Measurements from ENCODE around the gene UNC79.

UNC79 gene

GRCh38 chr14:93548102-93548843 lies 117.5 kb downstream of the UNC79 start:
- Histone ChIP-seq H3K4me1 (ENCODE audit: control insufficient read depth in 1 of 2, insufficient read depth in 2 of 2, low read length in 2 of 2) (no peaks in the 10 kb centered on the region), H3K9me3 (ENCODE audit: control insufficient read depth in 1 of 2, low read length in 2 of 2) (no peaks in the 10 kb centered on the region), H3K4me3 (ENCODE audit: low read depth in 1 of 2, low read length in 2 of 2) (no peak overlapping the region), H3K27ac (ENCODE audit: low read length) (no peak overlapping the region), H3K27me3 (ENCODE audit: low read depth, low read length) (no peaks in the 10 kb centered on the region), H3K36me3 (ENCODE audit: control insufficient read depth in 1 of 2, insufficient read depth in 2 of 2, low read length in 2 of 2) (no peaks in the 10 kb centered on the region)

GRCh38 chr14:93549595-93549994 lies 118.9 kb downstream of the UNC79 start:
- Histone ChIP-seq H3K27me3 (ENCODE audit: low read depth, low read length) (no peaks in the 10 kb centered on the region), H3K27ac (ENCODE audit: low read length) (no peak overlapping the region), H3K36me3 (ENCODE audit: control insufficient read depth in 1 of 2, insufficient read depth in 2 of 2, low read length in 2 of 2) (no peaks in the 10 kb centered on the region), H3K4me3 (ENCODE audit: low read depth in 1 of 2, low read length in 2 of 2) (no peak overlapping the region), H3K9me3 (ENCODE audit: control insufficient read depth in 1 of 2, low read length in 2 of 2) (no peaks in the 10 kb centered on the region), H3K4me1 (ENCODE audit: control insufficient read depth in 1 of 2, insufficient read depth in 2 of 2, low read length in 2 of 2) (no peaks in the 10 kb centered on the region)

GRCh38 chr14:93564918-93565317 lies 134.2 kb downstream of the UNC79 start:
- H3K27ac ChIP-seq (ENCODE audit: low read length): no peak overlapping the region
- H3K27me3 ChIP-seq (ENCODE audit: low read depth, low read length): no peaks in the 10 kb centered on the region
- H3K4me1 ChIP-seq (ENCODE audit: control insufficient read depth in 1 of 2, insufficient read depth in 2 of 2, low read length in 2 of 2): no peaks in the 10 kb centered on the region
- H3K9me3 ChIP-seq (ENCODE audit: control insufficient read depth in 1 of 2, low read length in 2 of 2): no peaks in the 10 kb centered on the region
- no peak overlapping the region for H3K4me3 ChIP-seq (ENCODE audit: low read depth in 1 of 2, low read length in 2 of 2)
- H3K36me3 ChIP-seq (ENCODE audit: control insufficient read depth in 1 of 2, insufficient read depth in 2 of 2, low read length in 2 of 2): no peaks in the 10 kb centered on the region

GRCh38 chr14:93566065-93566693 lies 135.4 kb downstream of the UNC79 start:
- no peak overlapping the region for H3K27ac ChIP-seq (ENCODE audit: low read length)
- no peaks in the 10 kb centered on the region for H3K36me3 ChIP-seq (ENCODE audit: control insufficient read depth in 1 of 2, insufficient read depth in 2 of 2, low read length in 2 of 2)
- H3K27me3 ChIP-seq (ENCODE audit: low read depth, low read length): no peaks in the 10 kb centered on the region
- no peak overlapping the region for H3K4me3 ChIP-seq (ENCODE audit: low read depth in 1 of 2, low read length in 2 of 2)
- no peaks in the 10 kb centered on the region for H3K4me1 ChIP-seq (ENCODE audit: control insufficient read depth in 1 of 2, insufficient read depth in 2 of 2, low read length in 2 of 2)
- no peaks in the 10 kb centered on the region for H3K9me3 ChIP-seq (ENCODE audit: control insufficient read depth in 1 of 2, low read length in 2 of 2)

GRCh38 chr14:93571275-93571674 lies 140.5 kb downstream of the UNC79 start:
- H3K4me1 ChIP-seq (ENCODE audit: control insufficient read depth in 1 of 2, insufficient read depth in 2 of 2, low read length in 2 of 2): no peaks in the 10 kb centered on the region
- H3K27ac ChIP-seq (ENCODE audit: low read length): no peak overlapping the region
- H3K27me3 ChIP-seq (ENCODE audit: low read depth, low read length): no peaks in the 10 kb centered on the region
- H3K4me3 ChIP-seq (ENCODE audit: low read depth in 1 of 2, low read length in 2 of 2): no peak overlapping the region
- no peaks in the 10 kb centered on the region for H3K9me3 ChIP-seq (ENCODE audit: control insufficient read depth in 1 of 2, low read length in 2 of 2)
- H3K36me3 ChIP-seq (ENCODE audit: control insufficient read depth in 1 of 2, insufficient read depth in 2 of 2, low read length in 2 of 2): no peaks in the 10 kb centered on the region

GRCh38 chr14:93579178-93579577 lies 148.4 kb downstream of the UNC79 start:
- H3K27me3 ChIP-seq (ENCODE audit: low read depth, low read length): no peaks in the 10 kb centered on the region
- H3K9me3 ChIP-seq (ENCODE audit: control insufficient read depth in 1 of 2, low read length in 2 of 2): no peaks in the 10 kb centered on the region
- no peak overlapping the region for H3K27ac ChIP-seq (ENCODE audit: low read length)
- H3K36me3 ChIP-seq (ENCODE audit: control insufficient read depth in 1 of 2, insufficient read depth in 2 of 2, low read length in 2 of 2): no peaks in the 10 kb centered on the region
- no peak overlapping the region for H3K4me3 ChIP-seq (ENCODE audit: low read depth in 1 of 2, low read length in 2 of 2)
- H3K4me1 ChIP-seq (ENCODE audit: control insufficient read depth in 1 of 2, insufficient read depth in 2 of 2, low read length in 2 of 2): no peaks in the 10 kb centered on the region

- Histone ChIP-seq H3K9me3 (ENCODE audit: control insufficient read depth in 1 of 2, low read length in 2 of 2) (no peaks in the 10 kb centered on the region), H3K4me1 (ENCODE audit: control insufficient read depth in 1 of 2, insufficient read depth in 2 of 2, low read length in 2 of 2) (no peaks in the 10 kb centered on the region), H3K36me3 (ENCODE audit: control insufficient read depth in 1 of 2, insufficient read depth in 2 of 2, low read length in 2 of 2) (no peaks in the 10 kb centered on the region), H3K27ac (ENCODE audit: low read length) (no peak overlapping the region), H3K27me3 (ENCODE audit: low read depth, low read length) (no peaks in the 10 kb centered on the region), H3K4me3 (ENCODE audit: low read depth in 1 of 2, low read length in 2 of 2) (no peak overlapping the region)
Observed at GRCh38 chr14:93582516-93582915, 151.8 kb downstream of the UNC79 start.

- Histone ChIP-seq H3K36me3 (ENCODE audit: control insufficient read depth in 1 of 2, insufficient read depth in 2 of 2, low read length in 2 of 2) (no peaks in the 10 kb centered on the region), H3K4me1 (ENCODE audit: control insufficient read depth in 1 of 2, insufficient read depth in 2 of 2, low read length in 2 of 2) (no peaks in the 10 kb centered on the region), H3K27ac (ENCODE audit: low read length) (no peak overlapping the region), H3K4me3 (ENCODE audit: low read depth in 1 of 2, low read length in 2 of 2) (no peak overlapping the region), H3K27me3 (ENCODE audit: low read depth, low read length) (no peaks in the 10 kb centered on the region), H3K9me3 (ENCODE audit: control insufficient read depth in 1 of 2, low read length in 2 of 2) (no peaks in the 10 kb centered on the region)
Observed at GRCh38 chr14:93587330-93587729, 156.6 kb downstream of the UNC79 start.

GRCh38 chr14:93591506-93591905 lies 160.8 kb downstream of the UNC79 start:
- Histone ChIP-seq H3K4me1 (ENCODE audit: control insufficient read depth in 1 of 2, insufficient read depth in 2 of 2, low read length in 2 of 2) (no peaks in the 10 kb centered on the region), H3K27ac (ENCODE audit: low read length) (no peak overlapping the region), H3K9me3 (ENCODE audit: control insufficient read depth in 1 of 2, low read length in 2 of 2) (no peaks in the 10 kb centered on the region), H3K27me3 (ENCODE audit: low read depth, low read length) (no peaks in the 10 kb centered on the region), H3K4me3 (ENCODE audit: low read depth in 1 of 2, low read length in 2 of 2) (no peak overlapping the region), H3K36me3 (ENCODE audit: control insufficient read depth in 1 of 2, insufficient read depth in 2 of 2, low read length in 2 of 2) (no peaks in the 10 kb centered on the region)

- Histone ChIP-seq H3K27ac (ENCODE audit: low read length) (no peak overlapping the region), H3K9me3 (ENCODE audit: control insufficient read depth in 1 of 2, low read length in 2 of 2) (no peaks in the 10 kb centered on the region), H3K27me3 (ENCODE audit: low read depth, low read length) (no peaks in the 10 kb centered on the region), H3K4me3 (ENCODE audit: low read depth in 1 of 2, low read length in 2 of 2) (no peak overlapping the region), H3K36me3 (ENCODE audit: control insufficient read depth in 1 of 2, insufficient read depth in 2 of 2, low read length in 2 of 2) (no peaks in the 10 kb centered on the region), H3K4me1 (ENCODE audit: control insufficient read depth in 1 of 2, insufficient read depth in 2 of 2, low read length in 2 of 2) (no peaks in the 10 kb centered on the region)
Observed at GRCh38 chr14:93592786-93593185, 162.0 kb downstream of the UNC79 start.

- H3K27ac ChIP-seq (ENCODE audit: low read length): no peak overlapping the region
- H3K4me1 ChIP-seq (ENCODE audit: control insufficient read depth in 1 of 2, insufficient read depth in 2 of 2, low read length in 2 of 2): no peaks in the 10 kb centered on the region
- H3K27me3 ChIP-seq (ENCODE audit: low read depth, low read length): no peaks in the 10 kb centered on the region
- peaks cover 0 to 4% of the 10 kb centered on the region in 2 donors for H3K9me3 ChIP-seq (ENCODE audit: control insufficient read depth in 1 of 2, low read length in 2 of 2)
- H3K4me3 ChIP-seq (ENCODE audit: low read depth in 1 of 2, low read length in 2 of 2): no peak overlapping the region
- H3K36me3 ChIP-seq (ENCODE audit: control insufficient read depth in 1 of 2, insufficient read depth in 2 of 2, low read length in 2 of 2): no peaks in the 10 kb centered on the region
Observed at GRCh38 chr14:93606091-93606490, 175.4 kb downstream of the UNC79 start.

All from muscle layer of duodenum (tissue), 2 donors.